GM12878 (cell line): ENCODE measurements around the gene SCYL1. TPM values are rescaled to one million over a fixed set of nuclear protein-coding genes. Genes with fewer than 3 reads are reported as not detected.

ENCODE experiments used
- ATAC-seq: fragments of 200-7000 bp; cut with Tn5 transposase; 3 replicates; pipeline ENCODE4 v1.9.1; 2020; ENCODE audit warnings: mild to moderate bottlenecking, moderate library complexity
- BruUV-seq: library from RNA; stranded (reverse); fragments of 400-500 nt; replicated peaks from 2 replicates; lab custom pipeline; 2021; lab: Mats Ljungman, UMichigan
- CTCF ChIA-PET: fragments of 300-600 bp; sonication (Branson Sonifier 250); formaldehyde crosslinking; extraction: SDS; loops from one replicate; lab custom pipeline; 2021; ENCODE audit warnings: inconsistent platforms; lab: Yijun Ruan, JAX
- POLR2A ChIA-PET: fragments of 350-600 bp; formaldehyde crosslinking; extraction: SDS; loops from one replicate; lab custom pipeline; 2021; ENCODE audit warnings: inconsistent platforms; lab: Charles Lee
- RAD21 ChIA-PET: fragments of 300-600 bp; sonication (Branson Sonifier 250); formaldehyde crosslinking; loops from one replicate; lab custom pipeline; 2023; ENCODE audit warnings: antibody characterized with exemption; ENCODE audit not compliant: unreplicated experiment; lab: Charles Lee
- SMC1A ChIA-PET: fragments of 300-600 bp; sonication (Branson Sonifier 250); formaldehyde crosslinking; loops from one replicate; lab custom pipeline; 2023; ENCODE audit not compliant: unreplicated experiment, uncharacterized antibody; lab: Charles Lee
- DNase-seq: peaks from one replicate; pipeline ENCODE4 v3.0.0-alpha.2; 2011; ENCODE audit warnings: low read depth, low spot score
- FAIRE-seq: peaks from 3 replicates; lab custom pipeline; 2011; peaks lifted over from hg19 to GRCh38; lab: Jason Lieb, UNC
- H2AFZ ChIP-seq: 2 replicates; pipeline ENCODE4 v1.6.0; 2011; ENCODE audit warnings: low read depth, low read length, control low read depth; ENCODE audit not compliant: control insufficient read depth
- H3K27ac ChIP-seq: 2 replicates; pipeline ENCODE4 v1.5.1; 2011; ENCODE audit warnings: control low read depth; ENCODE audit not compliant: control insufficient read depth, insufficient read depth
- H3K27me3 ChIP-seq, 2 experiments: replicated peaks in 1 of 2; 2 replicates each; pipeline versions ENCODE4 v1.6.0 to v1.6.1; 2011; ENCODE audit warnings: low read length in 1 of 2; ENCODE audit not compliant: control insufficient read depth in 2 of 2, insufficient read depth in 2 of 2
- H3K36me3 ChIP-seq, 2 experiments: 2 replicates each; pipeline ENCODE4 v1.5.1; 2011; ENCODE audit warnings: low read length in 1 of 2; ENCODE audit not compliant: control insufficient read depth in 2 of 2, insufficient read depth in 2 of 2
- H3K4me1 ChIP-seq: 2 replicates; pipeline ENCODE4 v1.6.1; 2011; ENCODE audit warnings: mild to moderate bottlenecking, low read length, moderate library complexity, mixed read lengths; ENCODE audit not compliant: control insufficient read depth, insufficient read depth
- H3K4me2 ChIP-seq: 2 replicates; pipeline ENCODE4 v1.6.0; 2011; ENCODE audit warnings: control low read depth; ENCODE audit not compliant: control insufficient read depth, insufficient read depth
- H3K4me3 ChIP-seq: fragments of 200-600 bp; sonication (generic); 2 replicates; pipeline ENCODE4 v1.5.1; 2016
- H3K79me2 ChIP-seq: 2 replicates; pipeline ENCODE4 v1.6.0; 2011; ENCODE audit warnings: low read length; ENCODE audit not compliant: control insufficient read depth, insufficient read depth
- H3K9ac ChIP-seq: 2 replicates; pipeline ENCODE4 v1.8.0; 2011; ENCODE audit warnings: low read length, control low read depth, mixed read lengths; ENCODE audit not compliant: control insufficient read depth, insufficient read depth
- H3K9me3 ChIP-seq: replicated peaks from 3 replicates; pipeline ENCODE4 v1.5.1; 2011; ENCODE audit warnings: mild to moderate bottlenecking, low read length; ENCODE audit not compliant: control insufficient read depth, insufficient read depth
- H4K20me1 ChIP-seq: 2 replicates; pipeline ENCODE4 v1.6.0; 2011; ENCODE audit not compliant: control insufficient read depth, insufficient read depth
- ASH2L ChIP-seq: fragments of 300-600, 200-600 bp; sonication (generic); IDR thresholded peaks from 2 replicates; pipeline ENCODE4 v1.6.1; 2017; ENCODE audit warnings: low read depth, mild to moderate bottlenecking, borderline replicate concordance
- BHLHE40 ChIP-seq, 2 experiments: fragments of 450-650 bp in 1 of 2; IDR thresholded peaks; 2 replicates each; pipeline ENCODE4 v1.6.1; 2011 to 2017; ENCODE audit warnings: low read depth in 2 of 2, borderline replicate concordance in 1 of 2, improper control_type of control experiment in 1 of 2, low read length in 1 of 2, mild to moderate bottlenecking in 1 of 2
- FOXK2 ChIP-seq: fragments of 450-650 bp; IDR thresholded peaks from 2 replicates; pipeline ENCODE4 v1.6.1; 2017; ENCODE audit warnings: mild to moderate bottlenecking, moderate library complexity
- IKZF1 ChIP-seq: fragments of 450-650 bp; conservative IDR thresholded peaks from 2 replicates; pipeline ENCODE4 v1.6.1; 2017; ENCODE audit warnings: antibody characterized with exemption, mild to moderate bottlenecking
- IKZF2 ChIP-seq, 2 experiments: fragments of 450-650 bp; IDR thresholded peaks; 2 replicates each; pipeline ENCODE4 v1.6.1; 2017; ENCODE audit warnings: mild to moderate bottlenecking in 2 of 2, moderate library complexity in 2 of 2
- JUND ChIP-seq: IDR thresholded peaks from 2 replicates; pipeline ENCODE4 v1.6.1; 2012; ENCODE audit warnings: low read depth, mild to moderate bottlenecking, low read length, improper control_type of control experiment, moderate library complexity
- MTA3 ChIP-seq: IDR thresholded peaks from 2 replicates; pipeline ENCODE4 v1.6.1; 2012; ENCODE audit warnings: low read length, inconsistent platforms, borderline replicate concordance
- MYC ChIP-seq: IDR thresholded peaks from 2 replicates; pipeline ENCODE4 v1.6.1; 2011; ENCODE audit warnings: mild to moderate bottlenecking, low read length, moderate library complexity, inconsistent platforms; ENCODE audit not compliant: insufficient read depth, insufficient replicate concordance, insufficient read length, severe bottlenecking
- NR2F1 ChIP-seq: fragments of 450-650 bp; conservative IDR thresholded peaks from 2 replicates; pipeline ENCODE4 v1.6.1; 2017; ENCODE audit warnings: mild to moderate bottlenecking
- NRF1 ChIP-seq: conservative IDR thresholded peaks from 2 replicates; pipeline ENCODE4 v1.6.1; 2011; ENCODE audit warnings: mild to moderate bottlenecking, low read depth, low read length, improper control_type of control experiment
- POLR2A ChIP-seq: IDR thresholded peaks from 2 replicates; pipeline ENCODE4 v1.6.1; 2011; ENCODE audit warnings: low read depth, mild to moderate bottlenecking, low read length
- ZNF217 ChIP-seq: fragments of 450-650 bp; IDR thresholded peaks from 2 replicates; pipeline ENCODE4 v1.6.1; 2017; ENCODE audit warnings: antibody characterized with exemption, mild to moderate bottlenecking
- ZZZ3 ChIP-seq: IDR thresholded peaks from 2 replicates; pipeline ENCODE4 v1.6.1; 2011; ENCODE audit warnings: low read depth; ENCODE audit not compliant: control insufficient read depth, insufficient read length
- WGBS: methylation state at CpG from one replicate; pipeline ENCODE4 v1.1.6; 2016; ENCODE audit warnings: low lambda C conversion rate; ENCODE audit not compliant: insufficient replicate concordance, insufficient coverage; ENCODE audit errors: missing lambda C conversion rate; 5-methylcytosine and 5-hydroxymethylcytosine counted together
- in situ Hi-C: fragments of 300-500 bp; cut with MboI; formaldehyde crosslinking; loops from 9 replicates; pipeline ENCODE4 v1.14.3; 2018; ENCODE audit warnings: mixed read lengths
- intact Hi-C: fragments of 100-400 bp; cut with micrococcal nuclease; formaldehyde crosslinking; loops from one replicate; pipeline ENCODE4 v1.14.2; 2022; ENCODE audit not compliant: unreplicated experiment
- polyA plus RNA-seq, 11 experiments: library from polyadenylated mRNA; depleted of rRNA in 4 of 11; unstranded in 6 of 11; stranded (reverse) in 5 of 11; fragments of >200 nt; fragmentation: Nextera tagmentation in 4 of 11; fragmentation: Illumina TruSeq in 1 of 11; extraction: Ambion mirVana in 4 of 11; extraction: Trizol in 1 of 11; gene quantifications; 1 replicate in 1 of 11; 2 replicates in 10 of 11; pipeline versions ENCODE4 v1.2.1 to v1.2.3, GENCODE V29; 2011 to 2016; ENCODE audit warnings: inconsistent platforms in 2 of 11, missing spikeins in 2 of 11, low read depth in 1 of 11
- total RNA-seq, 4 experiments: library from RNA; depleted of rRNA in 3 of 4; stranded (reverse); fragments of >200 nt in 3 of 4; fragmentation: Illumina TruSeq in 1 of 4; extraction: Trizol in 1 of 4; gene quantifications; 2 replicates each; pipeline versions ENCODE4 v1.2.1 to v1.2.3, GENCODE V29; 2013 to 2021
- TF ChIP-seq, protein P1 (sequence below): IDR thresholded peaks from 2 replicates; pipeline ENCODE4 v1.6.1; 2012; ENCODE audit warnings: low read length, inconsistent platforms

Gene SCYL1
- total and polyA plus RNA-seq, 10 of the 15 experiments (the other 5 are each of a cell fraction or from before 2014, with no cell fraction given), result 0.80 to 82.7 (median 51.2) TPM

DNA sequence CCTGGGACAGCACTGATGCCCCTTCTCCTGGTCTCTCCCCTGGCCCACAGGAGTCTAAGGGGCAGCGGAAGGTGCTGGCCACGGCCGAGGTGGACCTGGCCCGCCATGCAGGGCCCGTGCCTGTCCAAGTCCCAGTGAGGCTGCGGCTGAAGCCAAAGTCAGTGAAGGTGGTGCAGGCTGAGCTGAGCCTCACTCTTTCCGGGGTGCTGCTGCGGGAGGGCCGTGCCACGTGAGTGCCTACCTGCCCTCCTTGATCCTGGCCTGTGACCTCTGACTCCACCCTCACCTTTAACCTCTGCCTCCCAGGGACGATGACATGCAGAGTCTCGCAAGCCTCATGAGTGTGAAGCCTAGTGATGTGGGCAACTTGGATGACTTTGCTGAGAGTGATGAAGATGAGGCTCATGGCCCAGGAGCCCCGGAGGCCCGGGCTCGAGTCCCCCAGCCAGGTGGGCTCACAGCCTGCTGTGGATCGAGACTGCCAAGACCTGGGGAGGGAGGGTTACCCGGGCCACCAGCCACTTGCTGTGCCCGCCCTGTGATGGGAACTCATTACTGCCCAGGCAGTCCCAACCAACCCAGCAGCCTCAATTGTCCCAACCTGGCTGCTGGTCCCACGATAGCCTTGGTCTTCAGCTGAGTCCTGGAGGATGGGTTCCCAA, 55.3 kb downstream of the SCYL1 start:
- BruUV-seq, result no TSS peak
- Histone ChIP-seq H3K4me2 (no peak overlapping the region), H3K9ac (no peak overlapping the region), H3K4me1 (peaks cover 13% of the 10 kb centered on the region), H4K20me1 (no peaks in the 10 kb centered on the region; the same call in 1 of the 2 replicates), H3K27ac (no peak overlapping the region), H2AFZ (no peak overlapping the region), H3K36me3 (peaks cover 9 to 17% of the 10 kb centered on the region in 2 experiments; a peak in 3 of 4 replicates), H3K27me3 (no peaks in the 10 kb centered on the region), H3K4me3 (no peak overlapping the region), H3K79me2 (peaks cover 38% of the 10 kb centered on the region), H3K9me3 (no peaks in the 10 kb centered on the region)
- intact Hi-C loops, result no loop called here
- WGBS, result 97% methylated on average over 19 of the region's 19 CpGs
- SMC1A ChIA-PET, result no interaction called here
- RAD21 ChIA-PET, result no interaction called here
- CTCF ChIA-PET, result interaction anchor here (0.8 to 5.7 kb wide), 2 partner anchors 8 to 10 kb away, joined by 3 to 130 read pairs; partner anchors contain the start of gene ZNRD2
- in situ Hi-C loops, result no loop called here
- peak; percentile 33; the same call in 1 of the 2 replicates for TF ChIP-seq NR2F1
- no peak for TF ChIP-seq ASH2L
- peak; percentile 23; the same call in 1 of the 2 replicates for TF ChIP-seq POLR2A
- ATAC-seq, result no peak
- FAIRE-seq, result no peak
- POLR2A ChIA-PET, result interaction anchor here (0.6 kb wide), 1 partner anchor 209 kb away, joined by 4 read pairs; no protein-coding TSS in a partner anchor
- DNase-seq, result no peak

DNA sequence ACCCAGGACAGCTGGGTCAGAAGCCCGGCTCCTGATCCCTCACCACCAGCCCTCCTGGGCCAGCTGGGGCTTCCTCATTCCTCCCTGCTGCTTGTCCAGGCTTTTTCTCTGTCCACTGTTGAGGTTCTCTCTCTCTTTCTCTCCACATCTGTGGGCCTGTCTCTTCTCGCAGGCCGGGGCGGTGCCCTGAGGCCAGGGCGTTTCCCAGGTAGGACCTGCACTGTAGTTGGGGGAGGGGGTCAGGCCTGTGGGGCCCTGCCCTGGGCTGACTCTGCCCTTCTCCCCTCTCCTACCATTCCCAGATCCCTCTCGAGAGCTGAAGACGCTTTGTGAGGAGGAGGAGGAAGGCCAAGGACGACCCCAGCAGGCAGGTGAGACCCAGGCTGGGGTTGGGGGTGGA, 55.9 kb downstream of the SCYL1 start:
- SMC1A ChIA-PET, result no interaction called here
- intact Hi-C loops (no loop called here), in situ Hi-C loops (no loop called here)
- Histone ChIP-seq H3K27me3 (no peaks in the 10 kb centered on the region), H2AFZ (no peak overlapping the region), H3K4me1 (peaks cover 18% of the 10 kb centered on the region), H4K20me1 (no peaks in the 10 kb centered on the region; the same call in 1 of the 2 replicates), H3K79me2 (peaks cover 33% of the 10 kb centered on the region), H3K4me2 (no peak overlapping the region), H3K27ac (no peak overlapping the region), H3K36me3 (peaks cover 10 to 17% of the 10 kb centered on the region in 2 experiments; a peak in 3 of 4 replicates), H3K4me3 (no peak overlapping the region), H3K9me3 (no peaks in the 10 kb centered on the region), H3K9ac (no peak overlapping the region)
- POLR2A ChIA-PET, result interaction anchor here (0.5 kb wide), 1 partner anchor 131 kb away, joined by 3 read pairs; no protein-coding TSS in a partner anchor
- 97% methylated on average over 8 of the region's 8 CpGs for WGBS
- RAD21 ChIA-PET, result no interaction called here
- ATAC-seq (no peak), DNase-seq (no peak), FAIRE-seq (no peak)
- BruUV-seq, result no TSS peak
- CTCF ChIA-PET, result no interaction called here
- TF ChIP-seq ZNF217 (no peak), BHLHE40 (IDR thresholded peaks at IDR 0.05; ENCODE audit: borderline replicate concordance in 1 of 2, low read depth in 2 of 2, low read length in 1 of 2) (no peak), ZZZ3 (no peak), MYC (no peak), FOXK2 (no peak), IKZF2 (IDR thresholded peaks at IDR 0.05) (no peak), MTA3 (no peak), IKZF1 (no peak), NRF1 (no peak), JUND (no peak)
- TF ChIP-seq, protein P1, sequence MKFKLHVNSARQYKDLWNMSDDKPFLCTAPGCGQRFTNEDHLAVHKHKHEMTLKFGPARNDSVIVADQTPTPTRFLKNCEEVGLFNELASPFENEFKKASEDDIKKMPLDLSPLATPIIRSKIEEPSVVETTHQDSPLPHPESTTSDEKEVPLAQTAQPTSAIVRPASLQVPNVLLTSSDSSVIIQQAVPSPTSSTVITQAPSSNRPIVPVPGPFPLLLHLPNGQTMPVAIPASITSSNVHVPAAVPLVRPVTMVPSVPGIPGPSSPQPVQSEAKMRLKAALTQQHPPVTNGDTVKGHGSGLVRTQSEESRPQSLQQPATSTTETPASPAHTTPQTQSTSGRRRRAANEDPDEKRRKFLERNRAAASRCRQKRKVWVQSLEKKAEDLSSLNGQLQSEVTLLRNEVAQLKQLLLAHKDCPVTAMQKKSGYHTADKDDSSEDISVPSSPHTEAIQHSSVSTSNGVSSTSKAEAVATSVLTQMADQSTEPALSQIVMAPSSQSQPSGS, result no peak
